Hippocampal formation (tissue), 2 donors: ENCODE data around the gene LRP5.

Experiments used
- DNase-seq, 2 donors: peaks; one replicate each; lab custom pipeline; 2025; lab: John Stamatoyannopoulos, UW

The LRP5 gene

DNA sequence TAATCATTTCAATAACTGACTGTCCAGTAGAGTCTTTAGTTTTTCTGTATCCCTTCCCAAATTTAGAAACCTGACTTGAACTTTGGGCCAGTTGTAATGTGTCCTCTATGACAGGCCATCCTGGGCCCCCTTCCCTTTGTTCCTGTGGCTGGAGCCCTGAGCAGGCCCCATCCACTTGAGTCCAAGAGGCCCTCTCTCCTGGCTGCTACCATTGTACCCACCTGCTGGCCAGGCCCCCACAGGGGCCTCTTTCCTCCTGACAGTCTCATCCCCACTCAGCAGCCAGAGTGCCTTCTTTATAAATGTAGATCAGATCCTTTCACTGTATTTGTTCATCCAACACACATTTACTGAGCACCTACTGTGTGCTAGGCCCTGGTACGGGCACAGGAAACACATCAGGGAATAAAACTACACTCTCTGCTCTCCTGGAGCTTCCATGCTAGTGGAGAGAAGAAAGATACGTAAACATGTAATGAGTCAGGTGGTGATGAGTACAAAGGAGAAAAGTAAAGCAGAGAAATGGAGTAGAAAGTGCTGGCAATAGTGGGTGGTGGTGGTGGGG is 2.7 kb upstream of the LRP5 start:
- DNase-seq: no peak

- no peak for DNase-seq
Measured at GRCh38 chr11:68311160-68312116, 953 bp upstream of the LRP5 start.

GRCh38 chr11:68312780-68313573 is 586 bp downstream of the LRP5 start:
- DNase-seq: no peak

- DNase-seq: no peak
Measured at GRCh38 chr11:68313574-68314202, 1.3 kb downstream of the LRP5 start.

GRCh38 chr11:68314203-68315170 is 2.1 kb downstream of the LRP5 start:
- no peak for DNase-seq

- no peak for DNase-seq
Measured at GRCh38 chr11:68315171-68315920, 3.0 kb downstream of the LRP5 start.

GRCh38 chr11:68317147-68317785 is 4.9 kb downstream of the LRP5 start:
- DNase-seq: no peak

GRCh38 chr11:68321293-68322051 is 9.1 kb downstream of the LRP5 start:
- DNase-seq: no peak

- no peak for DNase-seq
Measured at GRCh38 chr11:68322052-68322430, 9.7 kb downstream of the LRP5 start.

- no peak for DNase-seq
Measured at GRCh38 chr11:68324241-68324640, 11.8 kb downstream of the LRP5 start.

GRCh38 chr11:68324695-68325094 is 12.3 kb downstream of the LRP5 start:
- no peak for DNase-seq

GRCh38 chr11:68325183-68325906 is 13.0 kb downstream of the LRP5 start:
- no peak for DNase-seq

DNA sequence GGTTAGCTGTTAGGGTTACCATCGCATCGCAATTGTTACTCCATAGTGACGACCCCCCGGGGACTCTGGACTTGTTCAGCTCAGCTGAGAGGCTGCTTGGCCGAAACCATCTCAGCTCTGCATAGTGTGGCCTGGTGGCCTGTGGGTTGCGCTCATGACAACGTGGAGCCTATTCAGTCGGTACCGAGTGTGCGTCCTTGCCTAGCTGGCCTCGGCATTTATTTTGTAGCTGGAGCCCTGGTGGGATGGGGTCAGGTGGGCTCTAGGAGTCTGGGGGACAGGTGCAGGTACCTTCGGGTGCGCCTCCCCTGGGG is 13.5 kb downstream of the LRP5 start:
- no peak for DNase-seq

- DNase-seq: no peak
Measured at GRCh38 chr11:68326334-68327215, 14.2 kb downstream of the LRP5 start.

DNA sequence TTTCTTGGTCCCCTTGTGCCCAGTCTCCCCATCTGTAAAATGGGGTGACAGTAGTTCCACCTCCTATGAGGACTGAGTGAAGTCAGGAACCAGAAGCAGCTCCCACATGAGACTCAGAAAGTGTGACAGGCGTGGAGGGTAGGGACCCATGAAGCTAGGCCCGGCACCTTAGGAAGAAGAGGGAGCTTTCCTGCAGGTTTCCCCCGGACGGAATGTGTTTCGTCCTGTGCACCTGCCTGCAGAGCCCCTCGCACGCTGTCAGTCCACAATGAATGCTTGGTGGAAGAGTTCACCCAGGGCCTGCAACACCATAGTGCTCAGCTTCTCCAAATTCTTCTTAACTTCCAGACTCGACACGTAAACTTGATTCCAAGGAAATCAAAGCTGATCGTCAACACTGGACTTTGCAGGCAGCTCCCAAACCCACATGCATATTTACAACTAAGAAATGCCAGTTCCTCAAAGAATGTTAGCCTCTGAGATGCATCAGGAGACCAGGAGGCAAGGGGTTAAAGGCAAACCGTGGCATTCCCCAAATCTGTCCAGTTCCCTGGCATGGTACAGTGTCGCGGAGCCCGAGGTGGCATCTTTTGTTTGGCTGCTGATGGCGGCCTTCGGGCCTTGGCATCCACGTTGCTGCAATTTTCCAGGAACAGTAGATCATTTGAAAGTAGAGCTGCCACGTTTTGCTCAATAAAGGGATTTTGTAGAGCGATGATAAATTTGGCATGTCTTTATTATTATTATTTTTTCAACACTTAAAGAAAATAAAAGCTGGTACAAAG is 15.4 kb downstream of the LRP5 start:
- peak in 1 of 2 donors; percentile 36 for DNase-seq

GRCh38 chr11:68328374-68329091 is 16.1 kb downstream of the LRP5 start:
- DNase-seq: peak; percentile 53 to 73
